HG03097 (cell line): ENCODE data around the gene FBRSL1.

Experiments
- ATAC-seq: cut with Tn5 transposase; IDR thresholded peaks from one replicate; pipeline ENCODE4 v1.9.1; 2021; ENCODE audit not compliant: unreplicated experiment, low FRiP score

Gene FBRSL1

GRCh38 chr12:132482771-132483170, 7.2 kb upstream of the FBRSL1 start:
- ATAC-seq: no peak

GRCh38 chr12:132483208-132483607, 6.7 kb upstream of the FBRSL1 start:
- no peak for ATAC-seq

- no peak for ATAC-seq
These were observed 6.3 kb upstream of the FBRSL1 start for GRCh38 chr12:132483612-132484011.

GRCh38 chr12:132484183-132484890, 5.6 kb upstream of the FBRSL1 start:
- no peak for ATAC-seq

- no peak for ATAC-seq
These were observed 5.0 kb upstream of the FBRSL1 start for GRCh38 chr12:132484891-132485441.

GRCh38 chr12:132485619-132486018, 4.3 kb upstream of the FBRSL1 start:
- ATAC-seq: no peak

GRCh38 chr12:132486168-132486567, 3.8 kb upstream of the FBRSL1 start:
- no peak for ATAC-seq

- ATAC-seq: no peak
These were observed 3.4 kb upstream of the FBRSL1 start for GRCh38 chr12:132486576-132486975.

- no peak for ATAC-seq
These were observed 2.6 kb upstream of the FBRSL1 start for GRCh38 chr12:132487311-132487741.

GRCh38 chr12:132488127-132489077, 1.5 kb upstream of the FBRSL1 start:
- ATAC-seq: no peak

GRCh38 chr12:132489078-132489601, 811 bp upstream of the FBRSL1 start:
- ATAC-seq: no peak

GRCh38 chr12:132490422-132491137, 629 bp downstream of the FBRSL1 start:
- ATAC-seq: peak; percentile 1

GRCh38 chr12:132491138-132491663, 1.2 kb downstream of the FBRSL1 start:
- no peak for ATAC-seq

GRCh38 chr12:132491761-132492378, 1.9 kb downstream of the FBRSL1 start:
- no peak for ATAC-seq

- no peak for ATAC-seq
These were observed 2.6 kb downstream of the FBRSL1 start for GRCh38 chr12:132492522-132492921.

GRCh38 chr12:132492951-132493350, 3.0 kb downstream of the FBRSL1 start:
- ATAC-seq: no peak

- ATAC-seq: no peak
These were observed 3.7 kb downstream of the FBRSL1 start for GRCh38 chr12:132493482-132494178.

GRCh38 chr12:132494294-132495164, 4.6 kb downstream of the FBRSL1 start:
- ATAC-seq: no peak
